Measurements from ENCODE around the gene NOP10. TPM values are rescaled to one million over a fixed set of nuclear protein-coding genes. Genes with fewer than 3 reads are reported as not detected.

The NOP10 gene
- polyA plus RNA-seq, 2 of the 4 experiments (the other 2 are of a cell fraction), result 451 to 502 TPM

DNA sequence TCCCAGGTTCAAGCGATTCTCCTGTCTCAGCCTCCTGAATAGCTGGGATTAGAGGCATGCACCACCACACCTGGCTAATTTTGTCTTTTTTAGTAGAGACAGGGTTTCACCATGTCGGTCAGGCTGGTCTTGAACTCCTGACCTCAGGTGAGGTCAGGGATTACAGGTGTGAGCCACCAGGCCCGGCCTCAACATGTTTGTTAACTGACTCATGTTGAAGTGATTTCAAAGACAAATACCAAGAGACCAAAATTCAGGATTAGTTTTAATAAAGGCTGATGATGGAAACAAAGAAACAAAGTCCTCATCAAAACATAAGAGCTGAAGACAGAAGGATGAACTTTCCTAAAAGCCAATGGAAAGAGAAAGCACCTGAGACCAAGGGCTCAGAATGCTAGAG is 41.9 kb downstream of the NOP10 start:
- no peak overlapping the region for H3K4me3 ChIP-seq
- H3K4me2 ChIP-seq, result no peak overlapping the region
- no peak overlapping the region for H3K27ac ChIP-seq
- DNase-seq (ENCODE audit: low read depth in 1 of 2, low spot score in 1 of 2) (no peak), FAIRE-seq (no peak), ATAC-seq (no peak)
- WGBS (ENCODE audit: missing lambda C conversion rate), result 50% methylated on average over 3 of the region's 3 CpGs
- TF ChIP-seq MAFK (IDR thresholded peaks at IDR 0.05; ENCODE audit: partially characterized antibody), result no peak
- ChIA-PET POLR2A (no interaction called here), CTCF (interaction anchor here (0.6 to 1.1 kb wide), 3 partner anchors 13 to 26 kb away, joined by 3 read pairs; no protein-coding TSS in a partner anchor)
- no peaks in the 10 kb centered on the region for H3K4me1 ChIP-seq
- no peaks in the 10 kb centered on the region for H3K9me3 ChIP-seq

DNA sequence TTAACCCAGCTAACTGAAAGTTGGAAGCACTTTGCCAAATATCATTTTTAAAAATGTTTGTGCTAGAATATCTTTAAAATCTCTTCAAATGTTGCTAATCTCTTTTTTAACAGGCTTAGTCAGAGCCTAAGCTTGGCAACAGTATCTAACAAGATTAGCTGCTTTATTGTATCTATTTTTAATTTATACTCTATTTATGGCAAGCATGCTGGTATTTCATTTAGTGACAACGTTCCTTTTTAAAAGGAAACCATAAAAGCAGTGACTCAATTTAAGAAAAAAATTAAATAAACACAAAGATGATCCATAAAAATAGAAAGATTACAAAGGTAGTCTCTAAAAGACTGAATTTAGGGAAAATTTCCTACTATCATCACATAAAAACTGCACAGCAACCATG is 45.9 kb downstream of the NOP10 start:
- CTCF ChIA-PET, result interaction anchor here (1.5 to 1.6 kb wide), 3 partner anchors 31 to 56 kb away, joined by 3 to 7 read pairs (median 3); no protein-coding TSS in a partner anchor
- Histone ChIP-seq H3K9me3 (no peaks in the 10 kb centered on the region), H3K27ac (no peak overlapping the region), H3K4me2 (no peak overlapping the region), H3K4me3 (no peak overlapping the region), H3K4me1 (no peaks in the 10 kb centered on the region)
- TF ChIP-seq POLR2AphosphoS2 (conservative IDR thresholded peaks at IDR 0.05; ENCODE audit: low read length) (no peak), FOSB (CRISPR knock-in tag; IDR thresholded peaks at IDR 0.05) (no peak), ZFP36 (IDR thresholded peaks at IDR 0.05; ENCODE audit: borderline replicate concordance, partially characterized antibody) (no peak), CEBPB (IDR thresholded peaks at IDR 0.05) (no peak), HOXA7 (CRISPR knock-in tag; IDR thresholded peaks at IDR 0.05) (no peak), CBX8 (IDR thresholded peaks at IDR 0.05) (no peak), EP300 (IDR thresholded peaks at IDR 0.05) (no peak), CHD4 (IDR thresholded peaks at IDR 0.05; ENCODE audit: borderline replicate concordance) (no peak), ZSCAN20 (CRISPR knock-in tag; IDR thresholded peaks at IDR 0.05) (no peak), PBX3 (IDR thresholded peaks at IDR 0.05) (no peak), ZC3H11A (IDR thresholded peaks at IDR 0.05) (no peak), FOXS1 (CRISPR knock-in tag; IDR thresholded peaks at IDR 0.05) (no peak), SMC3 (IDR thresholded peaks at IDR 0.05) (no peak), ESRRA (IDR thresholded peaks at IDR 0.05; ENCODE audit: borderline replicate concordance, low read length) (no peak), MAFK (IDR thresholded peaks at IDR 0.05; ENCODE audit: partially characterized antibody) (no peak)
- TF ChIP-seq, protein P1, sequence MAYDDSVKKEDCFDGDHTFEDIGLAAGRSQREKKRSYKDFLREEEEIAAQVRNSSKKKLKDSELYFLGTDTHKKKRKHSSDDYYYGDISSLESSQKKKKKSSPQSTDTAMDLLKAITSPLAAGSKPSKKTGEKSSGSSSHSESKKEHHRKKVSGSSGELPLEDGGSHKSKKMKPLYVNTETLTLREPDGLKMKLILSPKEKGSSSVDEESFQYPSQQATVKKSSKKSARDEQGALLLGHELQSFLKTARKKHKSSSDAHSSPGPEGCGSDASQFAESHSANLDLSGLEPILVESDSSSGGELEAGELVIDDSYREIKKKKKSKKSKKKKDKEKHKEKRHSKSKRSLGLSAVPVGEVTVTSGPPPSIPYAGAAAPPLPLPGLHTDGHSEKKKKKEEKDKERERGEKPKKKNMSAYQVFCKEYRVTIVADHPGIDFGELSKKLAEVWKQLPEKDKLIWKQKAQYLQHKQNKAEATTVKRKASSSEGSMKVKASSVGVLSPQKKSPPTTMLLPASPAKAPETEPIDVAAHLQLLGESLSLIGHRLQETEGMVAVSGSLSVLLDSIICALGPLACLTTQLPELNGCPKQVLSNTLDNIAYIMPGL (CRISPR knock-in tag; IDR thresholded peaks at IDR 0.05; ENCODE audit: borderline replicate concordance), result no peak
- ATAC-seq, result no peak
- POLR2A ChIA-PET, result no interaction called here
- 15% methylated on average over 1 of the region's 1 CpG for WGBS (ENCODE audit: missing lambda C conversion rate)
- no peak for DNase-seq (ENCODE audit: low read depth in 1 of 2, low spot score in 1 of 2)
- no peak for FAIRE-seq

DNA sequence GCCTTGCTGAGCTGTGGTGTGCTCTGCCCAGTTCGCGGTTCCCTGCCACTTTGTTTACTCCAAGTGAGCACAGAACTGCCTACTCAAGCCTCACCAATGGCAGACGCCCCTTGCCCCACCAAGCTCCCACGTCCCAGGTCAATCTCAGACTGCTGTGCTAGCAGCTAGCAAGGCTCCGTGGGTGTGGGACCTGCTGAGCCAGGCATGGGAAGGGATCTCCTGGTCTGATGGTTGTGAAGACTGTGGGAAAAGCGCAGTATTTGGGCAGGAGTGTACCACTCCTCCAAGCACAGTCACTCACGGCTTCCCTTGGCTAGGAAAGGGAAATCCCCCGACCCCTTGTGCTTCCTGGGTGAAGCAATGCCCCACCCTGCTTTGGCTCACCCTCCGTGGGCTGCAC is 50.3 kb downstream of the NOP10 start:
- Histone ChIP-seq H3K4me3 (no peak overlapping the region), H3K9me3 (no peaks in the 10 kb centered on the region), H3K4me2 (no peak overlapping the region), H3K27ac (no peak overlapping the region), H3K4me1 (no peaks in the 10 kb centered on the region)
- FAIRE-seq, result no peak
- POLR2A ChIA-PET, result no interaction called here
- CTCF ChIA-PET, result no interaction called here
- DNase-seq (ENCODE audit: low read depth in 1 of 2, low spot score in 1 of 2), result no peak
- WGBS (ENCODE audit: missing lambda C conversion rate), result 86% methylated on average over 9 of the region's 9 CpGs
- ATAC-seq, result no peak
- no peak for TF ChIP-seq GATA3 (IDR thresholded peaks at IDR 0.05; ENCODE audit: borderline replicate concordance)
- TF ChIP-seq CHD4 (IDR thresholded peaks at IDR 0.05; ENCODE audit: borderline replicate concordance), result no peak
- no peak for TF ChIP-seq NR3C1 (IDR thresholded peaks at IDR 0.05)
- TF ChIP-seq MYC (IDR thresholded peaks at IDR 0.05; ENCODE audit: borderline replicate concordance, low read length), result no peak
- no peak for TF ChIP-seq HDAC2 (IDR thresholded peaks at IDR 0.05)
- no peak for TF ChIP-seq MAFK (IDR thresholded peaks at IDR 0.05; ENCODE audit: partially characterized antibody)
- TF ChIP-seq ZC3H11A (IDR thresholded peaks at IDR 0.05), result no peak
- no peak for TF ChIP-seq EHMT2 (IDR thresholded peaks at IDR 0.05; ENCODE audit: low read depth)
- TF ChIP-seq BCL3 (IDR thresholded peaks at IDR 0.05), result no peak
- no peak for TF ChIP-seq KDM5A (IDR thresholded peaks at IDR 0.05)

Small RNA genes lying within 50 kb of the gene (small RNA-seq; reads per million reads assigned to genes)
- gene MIR1233-1 (0 reads per million in 6 experiments), gene RF00019 (0 reads per million in 6 experiments)

Other genes with a start within 250 kb of the NOP10 start
- gene EMC7, start 241.3 kb downstream of the NOP10 start, polyA plus RNA-seq (2011; rRNA removed), result 167 and 221 TPM in 2 replicates
- 129 to 135 TPM (median 135 TPM) in 3 replicates for gene EMC7, start 241.3 kb downstream of the NOP10 start, polyA plus RNA-seq (2017; fragmentation: RNase III; extraction: RNeasy Plus Mini Kit Qiagen cat#74134 plus additional on column Dnase treatment)
- 4.5 and 4.7 TPM in 2 replicates for gene PGBD4, start 241.1 kb downstream of the NOP10 start, polyA plus RNA-seq (2011; rRNA removed)
- 3.7 to 4.3 TPM (median 4.0 TPM) in 3 replicates for gene PGBD4, start 241.1 kb downstream of the NOP10 start, polyA plus RNA-seq (2017; fragmentation: RNase III; extraction: RNeasy Plus Mini Kit Qiagen cat#74134 plus additional on column Dnase treatment)
- 46.6 and 75.8 TPM in 2 replicates for gene KATNBL1, start 133.0 kb downstream of the NOP10 start, polyA plus RNA-seq (2011; rRNA removed)
- gene KATNBL1, start 133.0 kb downstream of the NOP10 start, polyA plus RNA-seq (2017; fragmentation: RNase III; extraction: RNeasy Plus Mini Kit Qiagen cat#74134 plus additional on column Dnase treatment), result 35.2 to 40.1 TPM (median 40.0 TPM) in 3 replicates
- 126 and 150 TPM in 2 replicates for gene EMC4, start 118.1 kb downstream of the NOP10 start, polyA plus RNA-seq (2011; rRNA removed)
- 221 to 241 TPM (median 234 TPM) in 3 replicates for gene EMC4, start 118.1 kb downstream of the NOP10 start, polyA plus RNA-seq (2017; fragmentation: RNase III; extraction: RNeasy Plus Mini Kit Qiagen cat#74134 plus additional on column Dnase treatment)
- 21.3 and 21.8 TPM in 2 replicates for gene SLC12A6, start 5.4 kb downstream of the NOP10 start, polyA plus RNA-seq (2011; rRNA removed)
- gene SLC12A6, start 5.4 kb downstream of the NOP10 start, polyA plus RNA-seq (2017; fragmentation: RNase III; extraction: RNeasy Plus Mini Kit Qiagen cat#74134 plus additional on column Dnase treatment), result 5.4 to 7.1 TPM (median 6.0 TPM) in 3 replicates
- not detected in 2 replicates for gene NUTM1, start 179 bp upstream of the NOP10 start, polyA plus RNA-seq (2011; rRNA removed)
- not detected in 3 replicates for gene NUTM1, start 179 bp upstream of the NOP10 start, polyA plus RNA-seq (2017; fragmentation: RNase III; extraction: RNeasy Plus Mini Kit Qiagen cat#74134 plus additional on column Dnase treatment)
- gene LPCAT4, start 24.1 kb upstream of the NOP10 start, polyA plus RNA-seq (2011; rRNA removed), result 42.9 and 50.7 TPM in 2 replicates
- gene LPCAT4, start 24.1 kb upstream of the NOP10 start, polyA plus RNA-seq (2017; fragmentation: RNase III; extraction: RNeasy Plus Mini Kit Qiagen cat#74134 plus additional on column Dnase treatment), result 45.9 to 56.1 TPM (median 50.1 TPM) in 3 replicates
- gene GOLGA8A, start 94.7 kb upstream of the NOP10 start, polyA plus RNA-seq (2011; rRNA removed), result 15.6 and 16.4 TPM in 2 replicates
- gene GOLGA8A, start 94.7 kb upstream of the NOP10 start, polyA plus RNA-seq (2017; fragmentation: RNase III; extraction: RNeasy Plus Mini Kit Qiagen cat#74134 plus additional on column Dnase treatment), result 11.7 to 13.9 TPM (median 12.6 TPM) in 3 replicates
- 38.1 and 38.8 TPM in 2 replicates for gene GOLGA8B, start 240.5 kb upstream of the NOP10 start, polyA plus RNA-seq (2011; rRNA removed)
- 49.0 to 50.9 TPM (median 50.2 TPM) in 3 replicates for gene GOLGA8B, start 240.5 kb upstream of the NOP10 start, polyA plus RNA-seq (2017; fragmentation: RNase III; extraction: RNeasy Plus Mini Kit Qiagen cat#74134 plus additional on column Dnase treatment)

Data from A549 (cell line).